ENCODE measurements around the gene FER1L5.

The FER1L5 gene

DNA sequence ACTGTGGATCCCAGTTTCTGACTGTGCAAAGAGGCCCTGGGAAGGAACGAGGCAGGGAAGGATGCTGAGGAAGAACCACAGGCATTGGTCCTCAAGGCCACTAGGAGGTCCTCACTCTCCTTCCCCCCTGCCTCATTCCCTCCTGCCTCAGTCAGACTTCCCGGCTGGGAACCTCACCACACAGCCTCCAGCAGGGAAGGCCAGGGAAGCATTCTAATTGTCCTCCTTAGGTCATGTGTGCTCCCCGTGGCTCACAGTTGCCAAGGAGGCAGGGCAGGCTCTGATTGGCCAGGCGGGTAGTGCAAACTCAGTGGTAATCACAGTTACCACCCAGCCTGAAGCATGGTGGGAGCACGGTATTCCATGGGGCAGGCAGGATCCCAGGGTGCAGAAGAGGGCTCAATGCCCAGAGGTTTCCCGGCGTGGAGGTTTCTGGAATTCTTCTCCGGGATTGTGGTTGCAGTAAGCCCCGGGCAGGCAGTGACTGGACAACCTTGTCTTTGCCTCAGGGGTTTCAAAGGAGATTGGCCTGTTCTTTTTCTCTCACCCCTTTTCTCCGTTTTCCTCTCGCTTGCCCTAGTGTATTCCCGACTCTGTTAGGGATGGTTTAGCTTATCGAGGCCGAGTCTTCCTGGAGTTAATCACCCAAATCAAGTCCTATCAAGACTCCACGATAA is 27.1 kb downstream of the FER1L5 start:
- Histone ChIP-seq H4K20me1 (ENCODE audit: control insufficient read depth, insufficient read depth, low read depth, low read length) (no peaks in the 10 kb centered on the region), H3K4me1 (ENCODE audit: control insufficient read depth, low read length) (no peaks in the 10 kb centered on the region), H3K79me2 (ENCODE audit: control insufficient read depth, low read length) (no peaks in the 10 kb centered on the region), H3K9me3 (ENCODE audit: control insufficient read depth, insufficient read depth, low read length) (no peaks in the 10 kb centered on the region), H3K4me3 (ENCODE audit: low read length) (no peak overlapping the region), H3K36me3 (ENCODE audit: control insufficient read depth, low read length) (no peaks in the 10 kb centered on the region), H3F3A (ENCODE audit: control insufficient read depth, insufficient read depth) (no peaks in the 10 kb centered on the region), H3K27ac (ENCODE audit: low read depth, low read length) (no peak overlapping the region), H3K4me2 (ENCODE audit: low read length) (no peak overlapping the region), H3K9me2 (replicated peaks; ENCODE audit: control insufficient read depth, low read length) (no peaks in the 10 kb centered on the region), H3K27me3 (ENCODE audit: control insufficient read depth, low read length) (no peaks in the 10 kb centered on the region; the same call in none of the 2 replicates)
- TF ChIP-seq EZH2phosphoT487 (IDR thresholded peaks at IDR 0.05; ENCODE audit: borderline replicate concordance, low read length) = no peak
- TF ChIP-seq, protein P1, sequence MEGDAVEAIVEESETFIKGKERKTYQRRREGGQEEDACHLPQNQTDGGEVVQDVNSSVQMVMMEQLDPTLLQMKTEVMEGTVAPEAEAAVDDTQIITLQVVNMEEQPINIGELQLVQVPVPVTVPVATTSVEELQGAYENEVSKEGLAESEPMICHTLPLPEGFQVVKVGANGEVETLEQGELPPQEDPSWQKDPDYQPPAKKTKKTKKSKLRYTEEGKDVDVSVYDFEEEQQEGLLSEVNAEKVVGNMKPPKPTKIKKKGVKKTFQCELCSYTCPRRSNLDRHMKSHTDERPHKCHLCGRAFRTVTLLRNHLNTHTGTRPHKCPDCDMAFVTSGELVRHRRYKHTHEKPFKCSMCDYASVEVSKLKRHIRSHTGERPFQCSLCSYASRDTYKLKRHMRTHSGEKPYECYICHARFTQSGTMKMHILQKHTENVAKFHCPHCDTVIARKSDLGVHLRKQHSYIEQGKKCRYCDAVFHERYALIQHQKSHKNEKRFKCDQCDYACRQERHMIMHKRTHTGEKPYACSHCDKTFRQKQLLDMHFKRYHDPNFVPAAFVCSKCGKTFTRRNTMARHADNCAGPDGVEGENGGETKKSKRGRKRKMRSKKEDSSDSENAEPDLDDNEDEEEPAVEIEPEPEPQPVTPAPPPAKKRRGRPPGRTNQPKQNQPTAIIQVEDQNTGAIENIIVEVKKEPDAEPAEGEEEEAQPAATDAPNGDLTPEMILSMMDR (IDR thresholded peaks at IDR 0.05; ENCODE audit: low read depth, low read length, poor library complexity, severe bottlenecking) = no peak

DNA sequence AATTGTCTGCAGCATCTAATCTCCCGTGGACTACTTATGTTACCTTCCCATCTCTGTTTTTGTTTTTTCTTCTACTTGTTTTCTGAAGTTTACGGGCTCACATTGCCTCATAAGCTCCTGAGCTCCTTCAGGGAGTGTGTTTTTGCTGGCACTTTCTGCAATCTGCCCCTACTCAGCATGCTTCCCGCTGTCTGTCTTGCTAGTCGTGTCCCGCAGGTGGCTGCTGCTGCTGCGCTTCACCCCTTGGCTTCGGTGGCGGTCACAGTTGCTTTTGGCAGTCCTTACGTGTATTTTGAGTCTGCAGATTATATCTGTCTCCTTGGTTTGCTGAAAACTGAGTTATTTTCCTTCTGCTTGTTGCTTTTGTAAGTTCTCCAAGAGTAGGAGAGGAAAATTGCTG is 37.3 kb downstream of the FER1L5 start:
- Histone ChIP-seq H3K4me1 (ENCODE audit: control insufficient read depth, low read length) (no peaks in the 10 kb centered on the region), H3K27ac (ENCODE audit: low read depth, low read length) (no peak overlapping the region), H3K9me2 (replicated peaks; ENCODE audit: control insufficient read depth, low read length) (no peaks in the 10 kb centered on the region), H3K9me3 (ENCODE audit: control insufficient read depth, insufficient read depth, low read length) (no peaks in the 10 kb centered on the region), H3K27me3 (ENCODE audit: control insufficient read depth, low read length) (peaks cover 10% of the 10 kb centered on the region), H3K79me2 (ENCODE audit: control insufficient read depth, low read length) (no peaks in the 10 kb centered on the region), H4K20me1 (ENCODE audit: control insufficient read depth, insufficient read depth, low read depth, low read length) (no peaks in the 10 kb centered on the region), H3K4me2 (ENCODE audit: low read length) (no peak overlapping the region), H3F3A (ENCODE audit: control insufficient read depth, insufficient read depth) (no peaks in the 10 kb centered on the region), H3K36me3 (ENCODE audit: control insufficient read depth, low read length) (no peaks in the 10 kb centered on the region), H3K4me3 (ENCODE audit: low read length) (no peak overlapping the region)
- no peak for TF ChIP-seq EZH2phosphoT487 (IDR thresholded peaks at IDR 0.05; ENCODE audit: borderline replicate concordance, low read length)
- TF ChIP-seq, protein P1 (IDR thresholded peaks at IDR 0.05; ENCODE audit: low read depth, low read length, poor library complexity, severe bottlenecking) = no peak

DNA sequence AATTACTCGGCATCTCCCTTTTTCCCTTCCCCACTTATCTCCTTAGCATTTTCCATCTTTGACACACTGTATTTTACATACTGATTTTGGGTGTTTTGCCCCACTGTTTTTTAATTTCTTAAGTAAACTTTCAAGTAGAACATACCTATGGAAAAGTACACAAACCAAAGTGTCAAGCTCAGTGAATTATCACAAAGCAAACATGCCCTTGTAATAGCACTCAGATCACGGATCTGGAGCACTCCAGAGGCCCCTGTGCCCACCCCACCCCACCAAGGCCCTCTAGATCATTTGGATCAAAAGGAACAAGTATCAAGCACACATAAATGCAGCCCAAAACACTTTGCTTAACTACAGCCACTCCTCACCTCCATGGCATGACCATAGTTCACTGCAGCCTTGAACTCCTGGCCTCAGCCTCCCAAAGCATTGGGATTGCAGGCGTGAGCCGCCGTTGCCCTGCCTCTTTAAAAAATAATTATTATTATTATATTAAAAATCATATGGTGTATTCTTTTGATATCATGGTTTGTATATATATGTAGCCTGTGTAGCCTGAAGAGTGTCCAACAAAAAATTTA is 38.1 kb downstream of the FER1L5 start:
- H3K4me3 ChIP-seq (ENCODE audit: low read length) = no peak overlapping the region
- no peak overlapping the region for H3K27ac ChIP-seq (ENCODE audit: low read depth, low read length)
- no peaks in the 10 kb centered on the region for H3K9me3 ChIP-seq (ENCODE audit: control insufficient read depth, insufficient read depth, low read length)
- H3K4me2 ChIP-seq (ENCODE audit: low read length) = no peak overlapping the region
- no peaks in the 10 kb centered on the region for H3F3A ChIP-seq (ENCODE audit: control insufficient read depth, insufficient read depth)
- H3K9me2 ChIP-seq (replicated peaks; ENCODE audit: control insufficient read depth, low read length) = no peaks in the 10 kb centered on the region
- H3K36me3 ChIP-seq (ENCODE audit: control insufficient read depth, low read length) = no peaks in the 10 kb centered on the region
- no peaks in the 10 kb centered on the region for H3K4me1 ChIP-seq (ENCODE audit: control insufficient read depth, low read length)
- H3K79me2 ChIP-seq (ENCODE audit: control insufficient read depth, low read length) = no peaks in the 10 kb centered on the region
- peaks cover 10% of the 10 kb centered on the region for H3K27me3 ChIP-seq (ENCODE audit: control insufficient read depth, low read length)
- no peak for TF ChIP-seq EZH2phosphoT487 (IDR thresholded peaks at IDR 0.05; ENCODE audit: borderline replicate concordance, low read length)
- TF ChIP-seq, protein P1 (IDR thresholded peaks at IDR 0.05; ENCODE audit: low read depth, low read length, poor library complexity, severe bottlenecking) = no peak
- no peaks in the 10 kb centered on the region for H4K20me1 ChIP-seq (ENCODE audit: control insufficient read depth, insufficient read depth, low read depth, low read length)
